HepG2 (cell line): ENCODE data around the gene EIF4G1. TPM values are rescaled to one million over a fixed set of nuclear protein-coding genes. Genes with fewer than 3 reads are reported as not detected.
A peak's percentile ranks its signal among the peaks of the same experiment; 100 is the strongest.

Source experiments
- ATAC-seq: fragments of 200-7000 bp; cut with Tn5 transposase; 3 replicates; pipeline ENCODE4 v1.9.1; 2020; ENCODE audit warnings: mild to moderate bottlenecking, moderate library complexity
- BruUV-seq: library from RNA; stranded (reverse); fragments of 400-500 nt; replicated peaks from 2 replicates; lab custom pipeline; 2021; lab: Mats Ljungman, UMichigan
- CTCF ChIA-PET: fragments of 300-600 bp; formaldehyde crosslinking; extraction: SDS; loops from one replicate; lab custom pipeline; 2021; ENCODE audit warnings: low total read pairs, inconsistent platforms, low intra/inter-chr PET ratio; lab: Yijun Ruan, JAX
- POLR2A ChIA-PET: fragments of 350-600 bp; sonication (Branson Sonifier 250); formaldehyde crosslinking; loops from one replicate; lab custom pipeline; 2020; ENCODE audit warnings: antibody characterized with exemption, inconsistent platforms; lab: Yijun Ruan, JAX
- DNase-seq: peaks from one replicate; pipeline ENCODE4 v3.0.0-alpha.2; 2015; ENCODE audit warnings: low spot score
- FAIRE-seq: peaks from 3 replicates; lab custom pipeline; 2011; peaks lifted over from hg19 to GRCh38; lab: Jason Lieb, UNC
- H2AFZ ChIP-seq: one replicate; pipeline ENCODE4 v1.6.1; 2011; ENCODE audit warnings: low read length, inconsistent platforms
- H3K27ac ChIP-seq: fragments of 300-600 bp; 3 replicates; pipeline ENCODE4 v1.8.0; 2011; ENCODE audit warnings: mixed run types, mild to moderate bottlenecking, mixed read lengths, low read length, inconsistent platforms; ENCODE audit not compliant: insufficient read depth; ENCODE audit errors: extremely low read length
- H3K27me3 ChIP-seq, 2 experiments: fragments of 200-600 bp in 1 of 2; 2 replicates in 1 of 2; 3 replicates in 1 of 2; pipeline versions ENCODE4 v1.6.0 to v1.8.0; 2011; ENCODE audit warnings: low read length in 2 of 2, mild to moderate bottlenecking in 2 of 2, moderate library complexity in 2 of 2, inconsistent platforms in 1 of 2; ENCODE audit not compliant: insufficient read depth in 2 of 2, control insufficient read depth in 1 of 2
- H3K36me3 ChIP-seq, 2 experiments: fragments of 200-600 bp in 1 of 2; replicated peaks in 1 of 2; 2 replicates in 1 of 2; 3 replicates in 1 of 2; pipeline versions ENCODE4 v1.5.1 to v1.8.0; 2011; ENCODE audit warnings: low read length in 2 of 2, inconsistent platforms in 1 of 2; ENCODE audit not compliant: insufficient read depth in 2 of 2, control insufficient read depth in 1 of 2
- H3K4me1 ChIP-seq: 2 replicates; pipeline ENCODE4 v1.5.1; 2012; ENCODE audit warnings: low read length, inconsistent platforms; ENCODE audit not compliant: insufficient read depth
- H3K4me2 ChIP-seq: 2 replicates; pipeline ENCODE4 v1.6.0; 2011; ENCODE audit warnings: low read depth, low read length, inconsistent platforms
- H3K4me3 ChIP-seq, 3 experiments: fragments of 200-600 bp in 1 of 3; sonication (generic), shearing (Covaris generic) in 1 of 3; replicated peaks in 1 of 3; 2 replicates each; pipeline ENCODE4 v1.5.1; 2011 to 2016; ENCODE audit warnings: low read length in 3 of 3, inconsistent platforms in 2 of 3, low read depth in 2 of 3, mild to moderate bottlenecking in 2 of 3, control low read depth in 1 of 3, mixed read lengths in 1 of 3; ENCODE audit not compliant: insufficient read depth in 1 of 3
- H3K79me2 ChIP-seq: one replicate; pipeline ENCODE4 v1.6.1; 2011; ENCODE audit warnings: low read length, inconsistent platforms; ENCODE audit not compliant: insufficient read depth
- H3K9ac ChIP-seq: 2 replicates; pipeline ENCODE4 v1.6.0; 2011; ENCODE audit warnings: mild to moderate bottlenecking, low read depth, low read length, inconsistent platforms; ENCODE audit not compliant: insufficient read depth
- H3K9me3 ChIP-seq: 2 replicates; pipeline ENCODE4 v1.5.1; 2012; ENCODE audit warnings: mild to moderate bottlenecking, low read length
- H4K20me1 ChIP-seq: 2 replicates; pipeline ENCODE4 v1.6.0; 2011; ENCODE audit warnings: inconsistent platforms, mild to moderate bottlenecking, low read length, moderate library complexity; ENCODE audit not compliant: insufficient read depth
- AGO2 ChIP-seq: fragments of 200-400 bp; formaldehyde crosslinking; optimal IDR thresholded peaks from 2 replicates; pipeline ENCODE3; 2017; ENCODE audit warnings: mild to moderate bottlenecking, low read depth, low read length, moderate library complexity
- CEBPB ChIP-seq: IDR thresholded peaks from 2 replicates; pipeline ENCODE4 v1.6.1; 2011; ENCODE audit warnings: low read depth, low read length, improper control_type of control experiment, borderline replicate concordance
- MED8 ChIP-seq: sonication (generic); formaldehyde crosslinking; IDR thresholded peaks from 2 replicates; pipeline ENCODE4 v1.8.1; 2023; ENCODE audit warnings: mild to moderate bottlenecking, missing genetic modification reagents; ENCODE audit not compliant: insufficient replicate concordance
- SIN3B ChIP-seq: fragments of 150-350 bp; IDR thresholded peaks from 2 replicates; pipeline ENCODE4 v1.6.1; 2014; ENCODE audit warnings: low read length
- ZNF530 ChIP-seq: sonication (generic); formaldehyde crosslinking; IDR thresholded peaks from 2 replicates; pipeline ENCODE4 v1.5.0; 2020; ENCODE audit warnings: low read depth, mild to moderate bottlenecking, missing genetic modification reagents
- ZNF577 ChIP-seq: sonication (generic); formaldehyde crosslinking; IDR thresholded peaks from 2 replicates; pipeline ENCODE4 v1.4.0; 2020; ENCODE audit warnings: mild to moderate bottlenecking, low read depth, missing genetic modification reagents, borderline replicate concordance
- WGBS: methylation state at CpG from one replicate; pipeline ENCODE4 v1.1.6; 2017; ENCODE audit warnings: low lambda C conversion rate; 5-methylcytosine and 5-hydroxymethylcytosine counted together
- in situ Hi-C: cut with HindIII; loops from 2 replicates; pipeline ENCODE4 v1.10.0; 2017; ENCODE audit warnings: low pct_unique_long_range_greater_than_20kb; ENCODE audit not compliant: extremely low pct_ligation_motif_present
- intact Hi-C: fragments of 100-400 bp; cut with micrococcal nuclease; formaldehyde crosslinking; loops from one replicate; pipeline ENCODE4 v1.10.0; 2022; ENCODE audit not compliant: unreplicated experiment
- polyA plus RNA-seq, 8 experiments: library from polyadenylated mRNA; depleted of rRNA in 3 of 8; stranded (reverse) in 7 of 8; unstranded in 1 of 8; fragments of >200 nt; fragmentation: Illumina TruSeq in 4 of 8; extraction: Trizol in 4 of 8; gene quantifications; 2 replicates each; pipeline versions ENCODE4 v1.2.1 to v1.2.3, GENCODE V29; 2011 to 2016; ENCODE audit warnings: low read depth in 4 of 8, missing spikeins in 1 of 8, mixed read lengths in 1 of 8; ENCODE audit not compliant: insufficient read depth in 1 of 8
- total RNA-seq, 5 experiments: library from RNA; depleted of rRNA; stranded (reverse); fragments of >200 nt; fragmentation: Illumina TruSeq; extraction: Trizol; gene quantifications; 2 replicates each; pipeline ENCODE4 v1.2.3, GENCODE V29; 2016; ENCODE audit warnings: low read depth in 1 of 5

Gene EIF4G1
- total and polyA plus RNA-seq, 2 of the 13 experiments (the other 11 are each of a cell fraction or from before 2014, with no cell fraction given), result 208 to 213 TPM

GRCh38 chr3:184341925-184342324, 27.5 kb downstream of the EIF4G1 start (continued):
- TF ChIP-seq ZNF530 (CRISPR knock-in tag), result no peak
- no peak for TF ChIP-seq MED8

GRCh38 chr3:184343200-184343876, 28.9 kb downstream of the EIF4G1 start:
- Histone ChIP-seq H3K27ac (no peak overlapping the region), H3K79me2 (no peaks in the 10 kb centered on the region), H2AFZ (no peak overlapping the region), H3K9me3 (no peaks in the 10 kb centered on the region), H3K4me2 (no peak overlapping the region), H4K20me1 (no peaks in the 10 kb centered on the region), H3K4me1 (peaks cover 11% of the 10 kb centered on the region), H3K9ac (no peak overlapping the region), H3K27me3 (no peaks in the 10 kb centered on the region), H3K36me3 (peaks cover 4 to 16% of the 10 kb centered on the region in 2 experiments; a peak in 4 of 5 replicates), H3K4me3 (no peak overlapping the region)
- no TSS peak for BruUV-seq
- intact Hi-C loops, result no loop called here
- CTCF ChIA-PET, result no interaction called here
- DNase-seq, result no peak
- in situ Hi-C loops, result no loop called here
- no peak for FAIRE-seq
- TF ChIP-seq ZNF577 (CRISPR knock-in tag) (no peak), CEBPB (no peak), SIN3B (no peak), AGO2 (peak; percentile 72)
- WGBS, result 88% methylated on average over 4 of the region's 5 CpGs
- no peak for ATAC-seq
- POLR2A ChIA-PET, result no interaction called here
